GM18858 (cell line): ENCODE measurements around the gene SLC5A12.

Experiments
- ATAC-seq: cut with Tn5 transposase; IDR thresholded peaks from one replicate; pipeline ENCODE4 v1.9.1; 2021; ENCODE audit not compliant: unreplicated experiment

Gene SLC5A12

GRCh38 chr11:26721948-26722475, at the start of gene SLC5A12:
Gene SLC5A12 (minus strand): TSS chr11:26722060. CDS start chr11:26721714, 346 bp downstream.
- ATAC-seq: no peak

GRCh38 chr11:26769027-26769426, 47.2 kb upstream of the SLC5A12 start:
- no peak for ATAC-seq

GRCh38 chr11:26767060-26767459, 45.2 kb upstream of the SLC5A12 start:
- ATAC-seq: no peak

GRCh38 chr11:26765323-26765722, 43.5 kb upstream of the SLC5A12 start:
- no peak for ATAC-seq

- no peak for ATAC-seq
These were observed 43.0 kb upstream of the SLC5A12 start for GRCh38 chr11:26764825-26765224.

- no peak for ATAC-seq
These were observed 42.5 kb upstream of the SLC5A12 start for GRCh38 chr11:26764315-26764714.

GRCh38 chr11:26762089-26762488, 40.2 kb upstream of the SLC5A12 start:
- ATAC-seq: peak; percentile 59

GRCh38 chr11:26761361-26761809, 39.5 kb upstream of the SLC5A12 start:
- no peak for ATAC-seq

- no peak for ATAC-seq
These were observed 36.1 kb upstream of the SLC5A12 start for GRCh38 chr11:26757995-26758394.

GRCh38 chr11:26755762-26756161, 33.9 kb upstream of the SLC5A12 start:
- no peak for ATAC-seq

- ATAC-seq: peak; percentile 79
These were observed 32.1 kb upstream of the SLC5A12 start for GRCh38 chr11:26753723-26754504.

- no peak for ATAC-seq
These were observed 28.1 kb upstream of the SLC5A12 start for GRCh38 chr11:26749927-26750326.

- ATAC-seq: peak; percentile 91
These were observed 21.8 kb upstream of the SLC5A12 start for GRCh38 chr11:26743622-26744021.

GRCh38 chr11:26742966-26743365, 21.1 kb upstream of the SLC5A12 start:
- no peak for ATAC-seq

GRCh38 chr11:26741036-26741435, 19.2 kb upstream of the SLC5A12 start:
- no peak for ATAC-seq

- no peak for ATAC-seq
These were observed 17.7 kb upstream of the SLC5A12 start for GRCh38 chr11:26739366-26740073.

GRCh38 chr11:26734691-26735090, 12.8 kb upstream of the SLC5A12 start:
- no peak for ATAC-seq

- ATAC-seq: no peak
These were observed 9.2 kb upstream of the SLC5A12 start for GRCh38 chr11:26731084-26731456.

GRCh38 chr11:26730414-26731083, 8.7 kb upstream of the SLC5A12 start:
- no peak for ATAC-seq

GRCh38 chr11:26729284-26729683, 7.4 kb upstream of the SLC5A12 start:
- ATAC-seq: no peak

- ATAC-seq: no peak
These were observed 5.1 kb upstream of the SLC5A12 start for GRCh38 chr11:26726960-26727359.
